Testis (tissue), 2 donors: ENCODE data around the gene BRD9.

ENCODE experiments used
- CTCF ChIP-seq, 3 experiments: fragments of 450-650 bp in 2 of 3; fragments of 200-600 bp in 1 of 3; sonication (generic) in 1 of 3; IDR thresholded peaks; one replicate each; pipeline ENCODE4 v1.5.1; 2016 to 2019; ENCODE audit warnings: antibody characterized with exemption in 3 of 3, mild to moderate bottlenecking in 2 of 3, moderate library complexity in 1 of 3
- POLR2A ChIP-seq: fragments of 450-650 bp; IDR thresholded peaks from one replicate; pipeline ENCODE4 v1.6.1; 2017; ENCODE audit warnings: antibody characterized with exemption, mild to moderate bottlenecking, moderate library complexity

GRCh38 chr5:870956-871355 lies 21.6 kb downstream of the BRD9 start:
- TF ChIP-seq POLR2A (no peak), CTCF (IDR thresholded peaks at IDR 0.05) (no peak)
